Measurements from ENCODE around the gene FAR1. TPM values are rescaled to one million over a fixed set of nuclear protein-coding genes. Genes with fewer than 3 reads are reported as not detected.

The FAR1 gene
- total RNA-seq, 4 donors from 2014 or later: 8.0 to 17.0 (median 13.5) TPM

DNA sequence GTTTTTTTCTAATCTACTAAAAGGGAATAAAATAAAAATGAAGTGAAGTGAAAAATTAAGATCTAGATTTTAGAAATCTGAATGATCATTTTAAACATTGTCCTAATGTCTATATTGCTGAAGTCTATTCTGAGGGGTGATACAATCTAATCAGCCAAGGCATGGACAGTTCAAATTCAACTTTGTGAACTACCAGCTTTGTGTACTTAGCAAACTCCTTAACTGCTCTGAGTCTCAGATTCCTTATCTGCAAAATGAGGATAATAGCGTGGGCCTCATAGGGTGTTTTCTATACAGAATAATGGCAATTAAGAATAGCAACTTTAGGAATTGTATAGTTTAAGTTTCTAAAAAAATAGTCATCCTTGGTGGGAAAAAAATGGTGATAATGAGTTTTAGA is 31.4 kb downstream of the FAR1 start:
- 87 to 96% methylated on average over 1 of the region's 1 CpG for WGBS, 2 donors
- intact Hi-C loops (cut with DNase I; ENCODE audit: low total_unique reads): no loop called here
- DNase-seq (ENCODE audit: low spot score in 2 of 2): no peak
- no peak overlapping the region for H3K4me3 ChIP-seq (ENCODE audit: low read depth, poor library complexity, severe bottlenecking)
- TF ChIP-seq, protein P1, sequence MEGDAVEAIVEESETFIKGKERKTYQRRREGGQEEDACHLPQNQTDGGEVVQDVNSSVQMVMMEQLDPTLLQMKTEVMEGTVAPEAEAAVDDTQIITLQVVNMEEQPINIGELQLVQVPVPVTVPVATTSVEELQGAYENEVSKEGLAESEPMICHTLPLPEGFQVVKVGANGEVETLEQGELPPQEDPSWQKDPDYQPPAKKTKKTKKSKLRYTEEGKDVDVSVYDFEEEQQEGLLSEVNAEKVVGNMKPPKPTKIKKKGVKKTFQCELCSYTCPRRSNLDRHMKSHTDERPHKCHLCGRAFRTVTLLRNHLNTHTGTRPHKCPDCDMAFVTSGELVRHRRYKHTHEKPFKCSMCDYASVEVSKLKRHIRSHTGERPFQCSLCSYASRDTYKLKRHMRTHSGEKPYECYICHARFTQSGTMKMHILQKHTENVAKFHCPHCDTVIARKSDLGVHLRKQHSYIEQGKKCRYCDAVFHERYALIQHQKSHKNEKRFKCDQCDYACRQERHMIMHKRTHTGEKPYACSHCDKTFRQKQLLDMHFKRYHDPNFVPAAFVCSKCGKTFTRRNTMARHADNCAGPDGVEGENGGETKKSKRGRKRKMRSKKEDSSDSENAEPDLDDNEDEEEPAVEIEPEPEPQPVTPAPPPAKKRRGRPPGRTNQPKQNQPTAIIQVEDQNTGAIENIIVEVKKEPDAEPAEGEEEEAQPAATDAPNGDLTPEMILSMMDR (IDR thresholded peaks at IDR 0.05): no peak
- no peak for TF ChIP-seq POLR2A (IDR thresholded peaks at IDR 0.05)

DNA sequence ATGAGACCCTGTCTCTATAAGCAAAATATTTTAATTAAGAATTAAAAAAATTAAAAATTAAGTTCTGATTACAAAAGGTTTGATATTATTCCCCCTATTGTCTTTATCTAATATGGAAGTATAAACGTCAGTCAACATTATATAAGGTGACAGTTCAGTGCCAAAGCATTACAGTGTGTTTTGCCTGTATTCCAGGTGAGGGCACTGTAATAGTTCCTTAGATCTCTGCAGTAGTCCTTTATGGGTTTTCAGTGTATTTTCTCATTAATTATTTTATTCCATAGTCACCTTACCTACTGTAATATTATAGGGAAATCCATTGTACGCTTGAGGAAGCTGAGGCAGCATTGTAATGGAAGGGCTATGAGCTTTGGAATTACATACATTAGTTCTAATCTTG is 33.0 kb downstream of the FAR1 start:
- no peak for DNase-seq (ENCODE audit: low spot score in 2 of 2)
- H3K4me3 ChIP-seq (ENCODE audit: low read depth, poor library complexity, severe bottlenecking): no peak overlapping the region
- WGBS, 2 donors: 79 to 81% methylated on average over 2 of the region's 2 CpGs
- intact Hi-C loops (cut with DNase I; ENCODE audit: low total_unique reads): no loop called here
- TF ChIP-seq POLR2A (IDR thresholded peaks at IDR 0.05): no peak

DNA sequence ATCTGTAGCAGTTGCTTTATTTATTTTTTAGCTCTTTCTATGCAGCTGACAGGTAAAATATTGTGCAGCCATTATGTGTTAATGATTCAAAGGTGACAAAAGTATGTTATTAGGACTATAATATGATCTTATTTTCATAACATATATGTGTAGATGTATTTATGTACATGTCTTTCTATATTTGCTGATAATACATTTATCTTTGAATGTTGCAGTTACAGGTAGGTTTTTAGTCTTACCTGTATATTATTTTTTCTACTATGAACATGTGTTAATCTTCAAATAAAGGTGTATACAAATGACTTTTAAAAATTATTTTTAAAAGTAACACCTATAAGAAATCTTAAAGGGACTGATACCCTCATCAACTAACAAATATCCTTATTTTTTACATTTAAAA is 33.6 kb downstream of the FAR1 start:
- intact Hi-C loops (cut with DNase I; ENCODE audit: low total_unique reads): no loop called here
- no peak overlapping the region for H3K4me3 ChIP-seq (ENCODE audit: low read depth, poor library complexity, severe bottlenecking)
- DNase-seq (ENCODE audit: low spot score in 2 of 2): no peak
- TF ChIP-seq, protein P1 (IDR thresholded peaks at IDR 0.05): no peak
- no peak for TF ChIP-seq POLR2A (IDR thresholded peaks at IDR 0.05)

DNA sequence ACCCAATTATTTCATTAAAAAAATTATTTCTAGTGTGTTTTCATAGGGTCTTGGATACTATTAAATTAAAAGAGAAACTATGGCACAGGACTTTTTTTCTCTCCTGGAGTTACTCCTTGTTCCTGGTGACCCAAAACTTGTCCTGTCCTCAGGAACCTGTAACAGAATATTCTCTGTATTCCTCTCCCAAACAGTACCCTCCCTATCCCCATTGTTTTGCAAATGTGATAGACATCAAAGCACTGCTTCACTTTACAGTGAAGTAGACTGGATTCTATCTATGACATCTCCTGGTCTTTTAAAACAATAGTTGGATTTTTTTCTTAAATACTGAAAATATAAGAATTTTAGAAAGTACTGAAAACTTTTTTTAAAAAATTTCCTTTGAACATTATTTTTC is 37.2 kb downstream of the FAR1 start:
- no peak for DNase-seq (ENCODE audit: low spot score in 2 of 2)
- TF ChIP-seq POLR2A (IDR thresholded peaks at IDR 0.05): no peak
- TF ChIP-seq, protein P1 (IDR thresholded peaks at IDR 0.05): no peak
- no peak overlapping the region for H3K4me3 ChIP-seq (ENCODE audit: low read depth, poor library complexity, severe bottlenecking)
- intact Hi-C loops (cut with DNase I; ENCODE audit: low total_unique reads): no loop called here

DNA sequence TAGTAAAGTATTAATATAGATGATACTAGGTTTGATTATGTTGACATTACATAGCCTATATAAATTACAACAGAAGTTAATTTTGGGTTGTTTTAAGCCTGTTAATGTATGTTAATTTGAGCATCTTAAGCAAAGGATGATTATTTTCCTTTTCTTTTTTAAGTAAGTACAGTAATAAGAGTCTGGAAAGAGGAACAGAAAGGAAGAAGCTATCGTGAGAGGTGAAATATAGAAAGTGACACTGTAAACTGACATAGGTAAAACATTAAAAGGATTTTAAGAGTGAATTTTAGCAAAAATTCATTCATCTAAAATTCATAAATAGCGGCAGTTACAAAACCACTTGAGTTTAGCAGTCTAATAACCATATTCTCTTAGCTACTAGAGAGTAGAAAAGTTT is 45.5 kb downstream of the FAR1 start:
- intact Hi-C loops (cut with DNase I; ENCODE audit: low total_unique reads): no loop called here

DNA sequence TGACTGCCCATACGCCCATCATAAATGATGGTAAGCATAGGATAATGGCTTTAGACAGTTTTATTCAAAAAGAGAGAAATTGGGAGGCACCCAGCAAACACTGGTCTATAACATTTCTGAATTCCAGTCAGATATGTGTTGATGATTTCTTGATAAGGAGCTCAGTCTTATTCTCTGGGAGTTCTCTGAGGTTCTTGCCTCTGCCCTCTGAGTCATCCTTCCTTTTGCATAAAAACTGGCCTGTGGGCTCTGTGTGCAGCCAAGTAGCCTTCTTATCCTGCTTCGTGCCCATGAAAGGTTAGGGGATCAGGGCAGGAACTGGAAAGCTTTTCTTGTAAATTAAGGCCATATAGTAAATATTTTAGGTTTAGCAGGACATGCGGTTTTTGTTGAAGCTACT is 48.9 kb downstream of the FAR1 start:
- DNase-seq (ENCODE audit: low spot score in 2 of 2): no peak

More for the DNA sequence above, 45.5 kb downstream of the FAR1 start:
- H3K4me3 ChIP-seq (ENCODE audit: low read depth, poor library complexity, severe bottlenecking): no peak overlapping the region
- TF ChIP-seq, protein P1 (IDR thresholded peaks at IDR 0.05): no peak
- no peak for TF ChIP-seq POLR2A (IDR thresholded peaks at IDR 0.05)
- DNase-seq (ENCODE audit: low spot score in 2 of 2): no peak
- WGBS, 2 donors: 91 to 93% methylated on average over 2 of the region's 2 CpGs

More for the DNA sequence above, 48.9 kb downstream of the FAR1 start:
- 80 to 84% methylated on average over 3 of the region's 3 CpGs for WGBS, 2 donors
- intact Hi-C loops (cut with DNase I; ENCODE audit: low total_unique reads): loop anchor here (5.0 kb wide), 1 partner anchor 1260 kb away; no protein-coding TSS in a partner anchor
- TF ChIP-seq POLR2A (IDR thresholded peaks at IDR 0.05): no peak
- TF ChIP-seq, protein P1 (IDR thresholded peaks at IDR 0.05): no peak
- no peak overlapping the region for H3K4me3 ChIP-seq (ENCODE audit: low read depth, poor library complexity, severe bottlenecking)
